HG02678 (cell line): ENCODE results near the gene DHCR7.

ENCODE experiments used
- ATAC-seq: cut with Tn5 transposase; IDR thresholded peaks from one replicate; pipeline ENCODE4 v1.9.1; 2021; ENCODE audit warnings: mild to moderate bottlenecking, moderate library complexity; ENCODE audit not compliant: unreplicated experiment

Gene DHCR7

DNA sequence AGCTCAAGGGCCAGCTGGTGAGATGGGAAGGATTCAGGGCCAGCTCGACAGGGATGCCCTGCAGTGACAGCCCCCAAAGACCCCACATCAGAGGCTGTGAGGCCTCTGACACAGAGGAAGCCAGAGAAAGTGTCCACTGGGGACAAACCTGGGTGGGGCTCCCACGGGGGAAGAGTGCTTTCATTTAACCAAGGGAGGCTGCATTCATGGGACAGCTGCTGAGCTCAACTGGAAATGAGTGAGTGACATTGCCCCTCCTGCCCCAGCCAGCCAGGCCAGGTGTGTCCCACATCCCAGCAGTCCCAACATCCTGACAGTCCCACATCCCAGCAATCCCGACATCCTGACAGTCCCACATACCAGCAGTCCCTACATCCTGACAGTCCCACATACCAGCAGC is 61.0 kb downstream of the DHCR7 start:
- no peak for ATAC-seq

- no peak for ATAC-seq
Observed at GRCh38 chr11:71386202-71386601, 62.0 kb downstream of the DHCR7 start.

- no peak for ATAC-seq
Observed at GRCh38 chr11:71385091-71385490, 63.1 kb downstream of the DHCR7 start.

GRCh38 chr11:71384561-71384960 is 63.6 kb downstream of the DHCR7 start:
- ATAC-seq: no peak
